ENCODE measurements around the gene PPP1R36.

DNA sequence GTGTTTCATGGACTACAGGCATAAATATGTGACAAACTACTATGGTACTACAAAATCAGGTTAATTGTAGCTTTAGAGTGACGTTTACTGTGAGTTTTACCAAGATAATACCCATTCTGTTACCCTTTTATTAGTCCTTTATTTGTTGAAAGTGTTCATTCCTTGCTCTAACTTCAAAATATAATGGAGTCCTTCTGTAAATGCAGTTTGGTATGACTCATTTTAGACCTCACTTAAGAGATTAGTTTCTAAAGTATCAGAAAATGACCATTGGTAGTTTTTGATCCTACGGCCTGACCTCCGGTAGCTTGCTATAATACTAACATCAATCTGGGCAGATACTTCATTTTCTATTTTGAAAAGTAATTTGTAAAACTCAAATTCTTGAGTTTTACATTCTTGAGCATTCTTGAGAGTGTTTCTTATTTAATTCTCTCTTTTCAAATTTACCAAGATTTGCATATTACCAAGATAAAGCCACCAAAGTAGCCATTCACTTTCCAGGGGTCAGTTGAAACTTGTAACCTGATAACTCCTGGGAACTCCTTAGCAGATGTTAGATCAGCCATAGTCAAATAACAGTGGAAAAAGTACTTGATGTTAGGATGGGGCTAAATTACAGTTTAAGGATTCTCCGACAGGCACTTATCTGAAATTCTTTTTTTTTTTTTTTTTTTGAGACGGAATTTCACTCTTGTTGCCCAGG is 5.0 kb upstream of the PPP1R36 start:
- TF ChIP-seq, protein P1, sequence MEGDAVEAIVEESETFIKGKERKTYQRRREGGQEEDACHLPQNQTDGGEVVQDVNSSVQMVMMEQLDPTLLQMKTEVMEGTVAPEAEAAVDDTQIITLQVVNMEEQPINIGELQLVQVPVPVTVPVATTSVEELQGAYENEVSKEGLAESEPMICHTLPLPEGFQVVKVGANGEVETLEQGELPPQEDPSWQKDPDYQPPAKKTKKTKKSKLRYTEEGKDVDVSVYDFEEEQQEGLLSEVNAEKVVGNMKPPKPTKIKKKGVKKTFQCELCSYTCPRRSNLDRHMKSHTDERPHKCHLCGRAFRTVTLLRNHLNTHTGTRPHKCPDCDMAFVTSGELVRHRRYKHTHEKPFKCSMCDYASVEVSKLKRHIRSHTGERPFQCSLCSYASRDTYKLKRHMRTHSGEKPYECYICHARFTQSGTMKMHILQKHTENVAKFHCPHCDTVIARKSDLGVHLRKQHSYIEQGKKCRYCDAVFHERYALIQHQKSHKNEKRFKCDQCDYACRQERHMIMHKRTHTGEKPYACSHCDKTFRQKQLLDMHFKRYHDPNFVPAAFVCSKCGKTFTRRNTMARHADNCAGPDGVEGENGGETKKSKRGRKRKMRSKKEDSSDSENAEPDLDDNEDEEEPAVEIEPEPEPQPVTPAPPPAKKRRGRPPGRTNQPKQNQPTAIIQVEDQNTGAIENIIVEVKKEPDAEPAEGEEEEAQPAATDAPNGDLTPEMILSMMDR (IDR thresholded peaks at IDR 0.05) = no peak
- TF ChIP-seq POLR2A (IDR thresholded peaks at IDR 0.05) (no peak), POLR2AphosphoS5 (IDR thresholded peaks at IDR 0.05) (no peak), EP300 (IDR thresholded peaks at IDR 0.05) (no peak)

Data from sigmoid colon (tissue), 4 donors.